Activated T-cell treated with anti-CD3 and anti-CD28 coated beads for 24 hours (primary cell): ENCODE data around the gene UBR3.
"Not testable (repeated sequence)": the region's sequence is repeated elsewhere in the genome, so short reads cannot be mapped to it uniquely, and the experiment has no call there.

Experiments used
- DNase-seq: peaks from one replicate; pipeline ENCODE4 v3.0.0-alpha.2; 2020; ENCODE audit warnings: low read depth

Gene UBR3

GRCh38 chr2:169955940-169956339, 128.7 kb downstream of the UBR3 start:
- no peak for DNase-seq

GRCh38 chr2:169957219-169957618, 130.0 kb downstream of the UBR3 start:
- not testable (repeated sequence) for DNase-seq

DNA sequence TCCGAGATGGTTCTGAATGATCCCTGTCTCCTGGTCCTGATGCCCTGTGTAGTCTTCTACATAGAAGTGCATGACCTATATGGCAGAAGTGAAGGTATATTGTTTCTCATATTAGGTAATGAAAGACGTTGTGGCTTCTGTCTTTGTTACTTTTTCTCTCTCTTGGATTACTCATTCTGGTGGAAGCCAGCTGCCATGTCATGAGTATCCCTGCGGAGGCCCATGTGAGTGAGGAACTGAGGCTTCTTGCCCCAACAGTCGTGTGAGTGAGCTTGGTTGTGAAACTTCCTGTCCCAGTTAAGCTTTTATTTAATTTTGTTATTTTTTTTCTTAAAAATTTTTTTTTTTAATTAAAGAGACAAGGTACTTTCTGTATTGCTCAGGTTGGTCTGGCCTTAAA, 134.7 kb downstream of the UBR3 start:
- DNase-seq: no peak

GRCh38 chr2:169963786-169964185, 136.5 kb downstream of the UBR3 start:
- no peak for DNase-seq

GRCh38 chr2:169964740-169965139, 137.5 kb downstream of the UBR3 start:
- DNase-seq: no peak

DNA sequence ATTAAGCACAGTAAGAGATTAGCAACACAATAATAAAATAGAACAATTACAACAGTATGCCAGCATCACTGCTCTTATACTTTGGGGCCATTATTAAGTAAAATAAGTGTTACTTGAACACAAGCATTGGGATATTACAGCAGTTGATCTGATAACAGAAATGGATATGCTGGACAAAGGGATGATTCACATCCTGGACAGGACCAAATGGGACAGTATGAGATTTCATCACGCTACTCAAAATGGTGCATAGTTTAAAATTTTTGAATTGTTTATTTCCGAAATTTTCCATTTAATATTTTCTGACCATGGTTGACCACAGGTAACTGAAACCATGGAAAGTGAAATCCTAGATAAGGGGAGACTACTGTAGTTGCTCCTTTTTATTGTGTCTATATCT, 138.2 kb downstream of the UBR3 start:
- no peak for DNase-seq

DNA sequence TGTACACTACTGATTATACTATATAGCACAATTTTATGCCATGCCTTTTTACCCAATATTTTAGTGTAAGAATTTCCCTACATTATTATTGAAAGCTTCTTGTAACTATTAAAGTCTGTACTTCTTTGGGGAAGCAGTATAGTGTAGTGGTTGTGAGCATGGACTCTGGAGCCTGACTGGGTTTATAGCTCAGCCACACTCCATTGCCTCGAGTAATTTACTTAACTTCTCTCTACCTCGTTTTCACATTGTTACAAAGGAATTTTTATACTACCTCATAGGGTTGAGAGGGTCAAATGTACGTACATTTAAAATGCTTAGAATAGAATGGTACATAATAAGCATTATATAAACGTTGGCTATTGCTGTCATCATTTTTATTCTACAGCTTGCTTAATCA, 139.2 kb downstream of the UBR3 start:
- DNase-seq: no peak

DNA sequence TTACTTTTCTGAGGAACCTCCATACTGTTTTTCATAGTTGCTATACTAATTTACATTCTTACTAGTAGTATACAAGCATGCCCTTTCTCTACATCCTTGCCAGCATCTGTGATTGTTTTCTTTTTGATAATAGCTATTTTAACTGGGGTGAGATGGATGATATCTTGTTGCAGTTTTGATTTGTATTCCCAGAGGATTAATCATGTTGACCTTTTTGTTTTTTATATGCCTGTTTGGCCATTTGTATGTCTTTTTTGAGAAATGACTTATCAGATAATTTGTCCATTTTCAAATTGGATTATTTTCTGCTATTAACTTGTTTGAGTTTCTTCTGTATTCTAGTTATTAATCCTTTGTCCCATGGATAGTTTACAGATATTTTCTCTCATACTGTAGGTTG, 141.5 kb downstream of the UBR3 start:
- no peak for DNase-seq

GRCh38 chr2:169975221-169975620, 148.0 kb downstream of the UBR3 start:
- no peak for DNase-seq

DNA sequence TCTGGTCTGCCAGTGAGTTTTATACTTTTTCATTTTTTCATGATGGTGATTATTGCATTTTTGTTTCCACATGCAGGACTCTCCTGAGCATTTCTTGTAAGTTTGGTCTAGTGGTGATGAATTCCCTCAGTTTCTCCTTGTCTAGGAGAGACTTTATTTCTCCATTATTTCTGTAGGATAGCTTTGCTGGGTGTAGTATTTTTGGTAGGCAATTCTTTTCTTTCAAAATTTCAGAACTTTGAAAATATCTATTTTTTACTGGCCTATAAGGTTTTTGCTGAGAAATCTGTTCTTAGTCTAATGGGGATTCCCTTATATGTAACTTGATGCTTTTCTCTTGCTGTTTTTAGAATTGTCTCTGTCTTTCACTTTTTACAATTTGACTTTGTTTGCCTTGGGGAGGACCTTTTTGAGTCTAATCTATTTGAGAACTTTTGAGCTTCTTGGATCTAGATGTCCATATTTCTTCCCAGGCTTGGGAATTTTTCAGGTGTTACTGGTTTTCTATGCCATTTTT, 149.1 kb downstream of the UBR3 start:
- no peak for DNase-seq

DNA sequence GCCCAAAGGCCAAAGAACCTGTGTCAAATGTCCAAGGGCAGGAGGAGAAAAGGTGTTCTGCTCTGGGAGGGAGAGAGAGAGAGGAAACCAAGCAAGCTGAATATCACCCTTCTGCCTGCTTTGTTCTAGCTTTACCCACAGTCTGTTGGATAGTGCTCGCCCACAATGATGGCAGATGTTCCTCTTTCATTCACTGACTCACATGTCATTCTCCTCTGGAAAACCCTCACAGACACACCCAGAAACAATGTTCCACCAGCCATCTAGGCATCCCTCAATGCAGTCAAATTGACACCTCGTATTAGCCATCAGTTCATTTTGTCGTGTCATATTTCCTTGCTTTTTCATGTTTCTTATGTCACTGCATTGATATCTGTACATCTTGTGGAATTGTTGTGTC, 150.3 kb downstream of the UBR3 start:
- DNase-seq: no peak

- no peak for DNase-seq
These were observed 151.3 kb downstream of the UBR3 start for GRCh38 chr2:169978402-169979017.

DNA sequence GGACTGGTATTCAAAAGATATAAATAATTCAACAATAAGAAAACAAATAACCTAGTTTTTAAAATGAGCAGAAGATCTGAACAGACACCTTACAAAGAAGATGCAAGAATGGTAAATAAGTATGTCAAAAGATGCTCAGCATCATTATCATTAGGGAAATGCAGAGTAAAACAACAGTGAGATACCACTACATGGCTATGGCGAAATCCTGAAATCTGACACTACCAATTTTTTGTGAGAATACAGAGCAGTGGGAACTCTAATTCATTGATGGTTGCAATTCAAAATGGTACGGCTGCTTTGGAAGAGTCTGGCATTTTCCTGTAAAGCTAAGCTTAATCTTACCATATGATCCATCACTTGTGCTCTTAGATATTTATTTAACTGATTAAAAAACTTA, 151.8 kb downstream of the UBR3 start:
- no peak for DNase-seq

DNA sequence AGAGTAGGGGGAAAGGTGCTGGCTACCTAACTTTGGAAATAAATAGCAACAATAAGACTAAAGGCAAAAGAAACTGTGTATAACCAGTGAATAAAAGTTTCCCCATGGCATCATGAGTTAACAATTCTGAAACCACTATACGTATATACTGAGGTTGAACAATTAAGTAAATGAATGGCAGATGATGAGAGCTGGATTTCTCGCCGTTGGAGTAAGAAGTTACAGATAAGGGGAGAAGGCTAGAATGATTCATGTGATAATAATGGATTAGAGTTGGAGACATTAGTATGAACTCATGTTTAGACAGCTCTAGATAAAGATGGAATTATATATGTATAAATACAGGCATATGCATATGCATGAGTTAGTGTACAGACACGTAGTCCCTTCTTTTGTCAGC, 152.7 kb downstream of the UBR3 start:
- DNase-seq: no peak

DNA sequence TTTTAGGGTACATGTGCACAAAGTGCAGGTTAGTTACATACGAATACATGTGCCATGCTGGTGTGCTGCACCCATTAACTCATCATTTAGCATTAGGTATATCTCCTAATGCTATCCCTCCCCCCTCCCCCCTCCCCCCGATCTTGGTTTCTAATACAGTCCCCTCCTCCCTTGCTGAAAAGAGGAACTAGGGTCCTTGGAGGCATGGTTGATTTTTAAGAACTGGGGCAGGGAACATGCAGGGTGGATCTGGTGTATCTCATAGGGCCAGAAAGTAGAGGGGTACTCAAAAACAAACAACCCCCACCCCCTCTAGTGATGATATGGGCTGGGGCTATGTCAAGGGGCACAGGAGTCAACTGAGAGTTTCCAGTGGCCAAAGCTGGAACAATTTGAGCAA, 153.4 kb downstream of the UBR3 start:
- DNase-seq: no peak

- no peak for DNase-seq
These were observed 155.7 kb downstream of the UBR3 start for GRCh38 chr2:169982929-169983328.

GRCh38 chr2:169983506-169983905, 156.3 kb downstream of the UBR3 start:
- no peak for DNase-seq

DNA sequence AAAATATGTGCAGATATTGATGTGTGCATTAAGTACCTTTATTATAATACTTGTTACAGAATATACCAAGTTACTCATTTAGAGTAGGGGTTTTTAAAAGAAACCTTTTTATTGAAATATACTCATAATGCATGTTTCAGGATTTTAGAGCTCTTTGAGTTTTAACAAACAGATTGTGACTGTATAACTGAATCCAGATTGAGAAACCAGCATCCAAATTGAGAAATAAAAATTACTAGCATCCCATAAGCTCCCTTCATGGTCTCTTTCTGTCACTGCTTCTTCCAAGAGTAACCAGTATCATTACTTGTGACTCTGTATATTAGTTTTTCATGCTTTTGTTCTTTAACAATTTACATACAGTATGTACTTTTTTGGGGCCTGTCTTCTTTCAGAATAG, 156.9 kb downstream of the UBR3 start:
- no peak for DNase-seq

DNA sequence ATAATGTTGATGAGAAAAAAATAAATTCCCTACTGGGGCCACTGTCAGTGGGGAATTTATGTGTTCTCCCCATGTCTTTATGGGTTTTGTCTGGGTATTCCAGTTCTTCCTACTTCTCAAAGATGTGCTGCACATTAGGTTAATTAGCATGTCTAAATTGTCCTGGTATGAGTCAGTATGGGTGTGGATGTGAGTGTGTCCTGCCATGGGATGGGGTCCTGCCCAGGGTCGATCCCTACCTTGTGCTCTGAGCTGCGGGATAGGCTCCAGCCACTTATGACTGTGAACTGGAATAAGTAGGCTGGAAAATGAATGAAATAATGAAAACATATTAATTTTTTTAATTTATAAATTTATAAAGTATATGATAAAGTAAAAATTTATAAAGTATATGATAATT, 167.5 kb downstream of the UBR3 start:
- DNase-seq: no peak

DNA sequence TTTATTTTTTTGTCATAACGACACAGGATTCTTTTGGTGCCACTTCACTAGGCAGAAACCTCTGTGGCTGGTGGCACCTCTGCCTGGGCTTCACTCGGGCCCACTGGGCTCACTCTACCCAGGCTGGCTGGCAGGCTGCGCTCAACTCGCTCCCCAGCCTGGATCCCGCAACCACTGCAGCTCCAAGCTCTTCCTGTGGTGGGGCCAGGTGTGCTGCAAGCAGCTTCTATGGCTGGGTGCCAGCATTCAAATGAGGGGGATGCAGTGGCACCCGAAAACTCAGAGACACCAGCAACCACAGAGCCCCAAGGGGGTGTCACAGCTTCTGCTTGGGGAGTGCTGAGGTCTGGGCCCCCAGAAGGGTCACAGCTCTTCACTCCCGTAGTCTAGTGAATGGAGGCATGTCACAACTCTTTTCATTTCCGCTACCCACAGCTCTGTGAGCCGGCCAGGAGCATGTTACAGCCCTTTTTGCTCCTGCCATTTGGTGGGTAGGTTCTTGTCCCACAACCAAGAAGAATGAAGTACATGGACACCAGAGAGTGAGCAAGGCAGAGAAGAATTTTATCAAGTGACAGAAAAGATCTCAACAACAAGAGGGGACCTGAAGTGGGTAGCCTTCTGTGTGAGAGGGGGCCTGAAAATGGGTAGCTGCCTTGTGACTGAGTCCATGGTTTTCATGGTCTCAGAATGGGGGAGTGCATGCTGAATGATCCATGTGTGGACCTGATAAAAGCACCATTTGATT, 170.1 kb downstream of the UBR3 start:
- DNase-seq: no peak

- no peak for DNase-seq
These were observed 171.8 kb downstream of the UBR3 start for GRCh38 chr2:169999054-169999453.

- DNase-seq: no peak
These were observed 174.8 kb downstream of the UBR3 start for GRCh38 chr2:170002096-170002495.

- no peak for DNase-seq
These were observed 178.4 kb downstream of the UBR3 start for GRCh38 chr2:170005702-170006101.
